Measurements from ENCODE around the gene COL1A1.

Gene COL1A1

GRCh38 chr17:50139185-50139783 is 62.1 kb downstream of the COL1A1 start:
- H3K9ac ChIP-seq (ENCODE audit: low read length): no peak overlapping the region
- H3K4me3 ChIP-seq (ENCODE audit: low read length): no peak overlapping the region
- H3K79me1 ChIP-seq (ENCODE audit: low read length): no peaks in the 10 kb centered on the region
- H3K56ac ChIP-seq (ENCODE audit: low read length): peak overlapping the region; percentile 0
- no peak overlapping the region for H3K27ac ChIP-seq (ENCODE audit: low read depth, low read length)
- no peaks in the 10 kb centered on the region for H3K27me3 ChIP-seq (ENCODE audit: insufficient read depth, low read length, poor library complexity)
- H4K8ac ChIP-seq (ENCODE audit: low read depth, low read length): no peak overlapping the region
- H2BK5ac ChIP-seq (ENCODE audit: low read length): no peak overlapping the region
- no peak for DNase-seq
- H3K79me2 ChIP-seq (ENCODE audit: control insufficient read depth, insufficient read depth, low read length): no peaks in the 10 kb centered on the region
- H3K4ac ChIP-seq (ENCODE audit: low read depth, low read length): no peak overlapping the region
- H3K18ac ChIP-seq (ENCODE audit: low read length): no peak overlapping the region
- no peak overlapping the region for H2AK5ac ChIP-seq (ENCODE audit: low read length)
- no CpG with 5 or more reads among the region's 15 CpGs for whole genome bisulfite sequencing (ENCODE audit: extremely low coverage, insufficient coverage, low lambda C conversion rate)
- H3K36me3 ChIP-seq (ENCODE audit: control insufficient read depth, insufficient read depth, low read length): peaks cover 16% of the 10 kb centered on the region
- H4K5ac ChIP-seq (ENCODE audit: low read length): no peak overlapping the region
- H3K23ac ChIP-seq (ENCODE audit: low read length): no peak overlapping the region
- no peak overlapping the region for H3K4me2 ChIP-seq (ENCODE audit: low read length)
- no peak overlapping the region for H2BK15ac ChIP-seq (replicated peaks; ENCODE audit: low read depth)
- H2BK120ac ChIP-seq (ENCODE audit: low read depth, low read length): no peak overlapping the region
- H3K4me1 ChIP-seq (ENCODE audit: control insufficient read depth, low read depth, low read length): peaks cover 4% of the 10 kb centered on the region

- H2BK5ac ChIP-seq (ENCODE audit: low read length): no peak overlapping the region
- peaks cover 10% of the 10 kb centered on the region for H3K4me1 ChIP-seq (ENCODE audit: control insufficient read depth, low read depth, low read length)
- WGBS (ENCODE audit: extremely low coverage, insufficient coverage, low lambda C conversion rate): no CpG with 5 or more reads among the region's 4 CpGs
- H3K9ac ChIP-seq (ENCODE audit: low read length): no peak overlapping the region
- no peak overlapping the region for H4K5ac ChIP-seq (ENCODE audit: low read length)
- no peaks in the 10 kb centered on the region for H3K79me1 ChIP-seq (ENCODE audit: low read length)
- H2AK5ac ChIP-seq (ENCODE audit: low read length): no peak overlapping the region
- no peak overlapping the region for H2BK120ac ChIP-seq (ENCODE audit: low read depth, low read length)
- no peak overlapping the region for H3K4me2 ChIP-seq (ENCODE audit: low read length)
- DNase-seq: no peak
- H2BK15ac ChIP-seq (replicated peaks; ENCODE audit: low read depth): no peak overlapping the region
- no peak overlapping the region for H3K23ac ChIP-seq (ENCODE audit: low read length)
- H3K27me3 ChIP-seq (ENCODE audit: insufficient read depth, low read length, poor library complexity): no peaks in the 10 kb centered on the region
- no peak overlapping the region for H3K27ac ChIP-seq (ENCODE audit: low read depth, low read length)
- no peak overlapping the region for H3K4me3 ChIP-seq (ENCODE audit: low read length)
- H3K18ac ChIP-seq (ENCODE audit: low read length): no peak overlapping the region
- peaks cover 13% of the 10 kb centered on the region for H3K36me3 ChIP-seq (ENCODE audit: control insufficient read depth, insufficient read depth, low read length)
- no peak overlapping the region for H3K4ac ChIP-seq (ENCODE audit: low read depth, low read length)
- no peak overlapping the region for H3K56ac ChIP-seq (ENCODE audit: low read length)
- H3K79me2 ChIP-seq (ENCODE audit: control insufficient read depth, insufficient read depth, low read length): no peaks in the 10 kb centered on the region
- no peak overlapping the region for H4K8ac ChIP-seq (ENCODE audit: low read depth, low read length)
These were observed 64.4 kb downstream of the COL1A1 start for GRCh38 chr17:50137042-50137441.

GRCh38 chr17:50136096-50136687 is 65.2 kb downstream of the COL1A1 start:
- H3K27me3 ChIP-seq (ENCODE audit: insufficient read depth, low read length, poor library complexity): no peaks in the 10 kb centered on the region

GRCh38 chr17:50135316-50136095 is 65.9 kb downstream of the COL1A1 start:
- Histone ChIP-seq H3K27me3 (ENCODE audit: insufficient read depth, low read length, poor library complexity) (no peaks in the 10 kb centered on the region), H4K5ac (ENCODE audit: low read length) (no peak overlapping the region), H3K9ac (ENCODE audit: low read length) (no peak overlapping the region), H3K4ac (ENCODE audit: low read depth, low read length) (no peak overlapping the region), H3K4me3 (ENCODE audit: low read length) (no peak overlapping the region), H2AK5ac (ENCODE audit: low read length) (no peak overlapping the region), H3K79me1 (ENCODE audit: low read length) (no peaks in the 10 kb centered on the region), H3K23ac (ENCODE audit: low read length) (no peak overlapping the region), H3K56ac (ENCODE audit: low read length) (no peak overlapping the region), H3K36me3 (ENCODE audit: control insufficient read depth, insufficient read depth, low read length) (peaks cover 7% of the 10 kb centered on the region), H3K4me1 (ENCODE audit: control insufficient read depth, low read depth, low read length) (peaks cover 12% of the 10 kb centered on the region), H2BK120ac (ENCODE audit: low read depth, low read length) (no peak overlapping the region), H3K4me2 (ENCODE audit: low read length) (no peak overlapping the region), H4K8ac (ENCODE audit: low read depth, low read length) (no peak overlapping the region), H3K27ac (ENCODE audit: low read depth, low read length) (no peak overlapping the region), H2BK5ac (ENCODE audit: low read length) (no peak overlapping the region), H3K79me2 (ENCODE audit: control insufficient read depth, insufficient read depth, low read length) (no peaks in the 10 kb centered on the region), H2BK15ac (replicated peaks; ENCODE audit: low read depth) (no peak overlapping the region), H3K18ac (ENCODE audit: low read length) (no peak overlapping the region)
- no peak for DNase-seq
- no CpG with 5 or more reads among the region's 16 CpGs for WGBS (ENCODE audit: extremely low coverage, insufficient coverage, low lambda C conversion rate)

More at GRCh38 chr17:50136096-50136687, 65.2 kb downstream of the COL1A1 start:
- Histone ChIP-seq H3K56ac (ENCODE audit: low read length) (no peak overlapping the region), H2AK5ac (ENCODE audit: low read length) (no peak overlapping the region), H2BK5ac (ENCODE audit: low read length) (no peak overlapping the region), H3K79me1 (ENCODE audit: low read length) (no peaks in the 10 kb centered on the region), H3K4ac (ENCODE audit: low read depth, low read length) (no peak overlapping the region), H3K18ac (ENCODE audit: low read length) (no peak overlapping the region), H3K9ac (ENCODE audit: low read length) (no peak overlapping the region), H3K4me1 (ENCODE audit: control insufficient read depth, low read depth, low read length) (peaks cover 10% of the 10 kb centered on the region), H3K4me2 (ENCODE audit: low read length) (no peak overlapping the region), H3K27ac (ENCODE audit: low read depth, low read length) (no peak overlapping the region), H2BK15ac (replicated peaks; ENCODE audit: low read depth) (no peak overlapping the region), H4K8ac (ENCODE audit: low read depth, low read length) (no peak overlapping the region), H2BK120ac (ENCODE audit: low read depth, low read length) (no peak overlapping the region), H3K23ac (ENCODE audit: low read length) (no peak overlapping the region), H3K36me3 (ENCODE audit: control insufficient read depth, insufficient read depth, low read length) (peaks cover 13% of the 10 kb centered on the region), H3K79me2 (ENCODE audit: control insufficient read depth, insufficient read depth, low read length) (no peaks in the 10 kb centered on the region), H4K5ac (ENCODE audit: low read length) (no peak overlapping the region), H3K4me3 (ENCODE audit: low read length) (no peak overlapping the region)
- no peak for DNase-seq
- WGBS (ENCODE audit: extremely low coverage, insufficient coverage, low lambda C conversion rate): no CpG with 5 or more reads among the region's 11 CpGs

- no peak overlapping the region for H3K23ac ChIP-seq (ENCODE audit: low read length)
- H3K79me2 ChIP-seq (ENCODE audit: control insufficient read depth, insufficient read depth, low read length): no peaks in the 10 kb centered on the region
- no peak overlapping the region for H2BK15ac ChIP-seq (replicated peaks; ENCODE audit: low read depth)
- H4K8ac ChIP-seq (ENCODE audit: low read depth, low read length): no peak overlapping the region
- DNase-seq: peak; percentile 30
- no peaks in the 10 kb centered on the region for H3K27me3 ChIP-seq (ENCODE audit: insufficient read depth, low read length, poor library complexity)
- no CpG with 5 or more reads among the region's 16 CpGs for WGBS (ENCODE audit: extremely low coverage, insufficient coverage, low lambda C conversion rate)
- H2BK120ac ChIP-seq (ENCODE audit: low read depth, low read length): no peak overlapping the region
- peaks cover 7% of the 10 kb centered on the region for H3K36me3 ChIP-seq (ENCODE audit: control insufficient read depth, insufficient read depth, low read length)
- H3K4me3 ChIP-seq (ENCODE audit: low read length): no peak overlapping the region
- H3K56ac ChIP-seq (ENCODE audit: low read length): no peak overlapping the region
- H3K79me1 ChIP-seq (ENCODE audit: low read length): no peaks in the 10 kb centered on the region
- H3K9ac ChIP-seq (ENCODE audit: low read length): no peak overlapping the region
- H3K4me2 ChIP-seq (ENCODE audit: low read length): no peak overlapping the region
- no peak overlapping the region for H3K27ac ChIP-seq (ENCODE audit: low read depth, low read length)
- no peak overlapping the region for H2BK5ac ChIP-seq (ENCODE audit: low read length)
- no peak overlapping the region for H2AK5ac ChIP-seq (ENCODE audit: low read length)
- no peak overlapping the region for H4K5ac ChIP-seq (ENCODE audit: low read length)
- H3K4ac ChIP-seq (ENCODE audit: low read depth, low read length): no peak overlapping the region
- no peak overlapping the region for H3K18ac ChIP-seq (ENCODE audit: low read length)
- H3K4me1 ChIP-seq (ENCODE audit: control insufficient read depth, low read depth, low read length): peaks cover 10% of the 10 kb centered on the region
These were observed 67.0 kb downstream of the COL1A1 start for GRCh38 chr17:50134206-50135110.
